Activated naive CD4-positive, alpha-beta T cell treated with anti-CD3 and anti-CD28 coated beads, Interleukin-2, amount 50 U/mL, for 16 hours (primary cell): ENCODE data around the gene EMX1.

Experiments used
- DNase-seq: peaks from one replicate; pipeline ENCODE4 v3.0.0-alpha.2; 2020

The EMX1 gene

DNA sequence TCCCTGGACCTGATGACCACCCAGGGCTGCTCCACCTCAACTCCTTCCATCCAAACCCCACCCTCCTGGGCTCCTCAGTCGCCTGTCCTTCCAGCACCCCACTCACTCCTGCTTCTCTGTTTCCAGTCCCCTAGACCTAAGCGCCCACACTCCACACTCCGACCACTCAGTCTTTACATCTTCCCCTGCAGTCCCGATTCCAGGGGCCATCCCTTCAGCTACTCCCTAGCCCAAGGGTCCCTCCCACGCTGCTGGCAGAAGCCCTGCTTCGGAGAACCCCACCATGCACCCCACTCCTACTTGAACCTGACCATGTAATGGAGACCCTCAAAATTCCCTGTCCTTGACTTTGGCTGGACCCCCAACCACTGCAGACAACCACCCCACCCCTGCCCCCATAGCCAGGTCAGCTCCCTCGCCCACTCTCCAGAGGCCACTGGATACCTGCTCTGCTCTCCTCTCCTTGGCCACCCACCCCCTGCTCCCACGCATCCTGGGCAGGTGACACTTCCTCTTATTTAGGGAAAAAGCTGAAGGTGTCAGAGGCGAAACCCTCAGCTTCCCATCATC is 28.2 kb downstream of the EMX1 start:
- DNase-seq: no peak

- DNase-seq: no peak
Observed at GRCh38 chr2:72946466-72946865, 29.1 kb downstream of the EMX1 start.

GRCh38 chr2:72947952-72948830 is 30.9 kb downstream of the EMX1 start:
- no peak for DNase-seq

- DNase-seq: no peak
Observed at GRCh38 chr2:72949045-72949444, 31.7 kb downstream of the EMX1 start.

- no peak for DNase-seq
Observed at GRCh38 chr2:72949642-72950041, 32.3 kb downstream of the EMX1 start.

- DNase-seq: no peak
Observed at GRCh38 chr2:72950558-72951255, 33.4 kb downstream of the EMX1 start.

DNA sequence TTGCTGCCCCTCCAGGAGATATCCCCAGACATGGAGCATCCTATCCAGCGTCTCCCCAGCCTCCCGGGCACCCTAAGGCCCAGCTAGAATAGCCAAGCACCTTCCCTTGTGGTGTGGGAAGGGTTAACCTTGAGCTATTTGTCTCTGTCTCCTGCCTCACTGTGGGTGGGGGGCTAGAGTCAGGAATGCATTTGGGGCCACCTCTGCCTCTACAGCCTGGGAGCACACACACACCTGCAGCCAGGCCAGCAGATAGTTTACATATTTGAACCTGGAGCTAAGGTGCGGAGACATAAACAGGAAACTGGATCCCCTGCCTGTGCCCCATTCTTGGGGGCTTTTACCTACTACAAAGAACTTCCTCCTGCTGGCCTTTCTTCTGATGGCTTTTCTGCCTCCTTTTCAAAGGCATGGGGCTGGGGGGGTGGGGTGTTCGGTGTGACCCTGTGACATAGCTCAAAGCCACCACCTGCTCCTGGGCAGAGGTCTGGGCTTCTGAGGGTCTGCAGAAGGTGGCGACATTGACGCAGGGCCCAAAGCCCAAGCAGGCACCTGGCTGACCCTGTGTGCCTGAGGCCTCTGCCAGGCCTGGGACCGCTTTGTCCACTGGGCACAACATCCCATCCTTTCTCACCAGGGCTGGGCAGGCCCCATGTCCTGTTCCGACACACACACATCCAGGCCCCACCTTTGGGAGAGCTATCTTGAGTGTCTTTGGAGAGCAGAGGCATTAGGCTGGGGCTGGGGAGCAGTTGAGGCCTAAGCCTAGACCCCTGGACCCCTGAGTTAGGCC is 34.2 kb downstream of the EMX1 start:
- DNase-seq: no peak

GRCh38 chr2:72952110-72952823 is 34.9 kb downstream of the EMX1 start:
- DNase-seq: no peak

DNA sequence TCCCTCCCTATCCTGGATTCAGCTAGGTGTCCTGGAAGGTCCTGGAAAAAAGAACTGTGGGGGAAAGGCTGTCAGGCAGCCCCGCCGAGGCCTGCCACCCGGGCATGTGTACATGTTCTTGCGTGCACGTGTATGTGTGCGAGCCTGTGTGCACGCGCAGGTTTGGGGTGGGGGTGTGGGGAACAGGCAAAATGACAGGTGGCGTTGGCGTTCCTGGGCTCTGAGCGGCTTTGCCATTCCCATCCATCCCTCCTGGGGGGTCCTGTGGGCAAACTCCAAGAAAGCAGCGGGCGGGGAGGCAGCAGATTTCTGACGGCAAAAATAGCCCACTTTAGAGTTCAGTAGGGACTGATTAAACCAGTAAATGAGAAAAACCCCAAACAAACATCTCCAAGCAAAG is 35.6 kb downstream of the EMX1 start:
- no peak for DNase-seq

DNA sequence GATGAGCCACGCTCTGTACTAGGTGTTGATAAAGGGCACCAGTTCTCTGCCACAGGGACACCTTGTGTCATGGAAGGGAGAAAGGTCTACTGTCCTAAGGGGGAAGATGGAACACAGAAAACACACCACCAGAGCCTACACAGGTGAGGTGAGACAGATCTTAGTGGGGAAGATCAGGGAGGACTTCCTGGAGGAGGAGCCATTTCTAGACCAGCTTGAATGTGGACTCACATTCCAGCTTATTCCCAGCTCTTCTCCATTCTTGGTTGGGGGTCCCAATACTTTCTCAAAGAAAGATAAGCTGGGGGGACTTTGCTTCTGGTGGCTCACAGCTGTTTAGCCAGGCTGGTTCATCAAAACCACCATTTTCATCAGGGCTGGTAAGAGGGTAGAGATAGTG is 36.2 kb downstream of the EMX1 start:
- DNase-seq: no peak

- no peak for DNase-seq
Observed at GRCh38 chr2:72953976-72954375, 36.7 kb downstream of the EMX1 start.

- DNase-seq: no peak
Observed at GRCh38 chr2:72954376-72955227, 37.3 kb downstream of the EMX1 start.

DNA sequence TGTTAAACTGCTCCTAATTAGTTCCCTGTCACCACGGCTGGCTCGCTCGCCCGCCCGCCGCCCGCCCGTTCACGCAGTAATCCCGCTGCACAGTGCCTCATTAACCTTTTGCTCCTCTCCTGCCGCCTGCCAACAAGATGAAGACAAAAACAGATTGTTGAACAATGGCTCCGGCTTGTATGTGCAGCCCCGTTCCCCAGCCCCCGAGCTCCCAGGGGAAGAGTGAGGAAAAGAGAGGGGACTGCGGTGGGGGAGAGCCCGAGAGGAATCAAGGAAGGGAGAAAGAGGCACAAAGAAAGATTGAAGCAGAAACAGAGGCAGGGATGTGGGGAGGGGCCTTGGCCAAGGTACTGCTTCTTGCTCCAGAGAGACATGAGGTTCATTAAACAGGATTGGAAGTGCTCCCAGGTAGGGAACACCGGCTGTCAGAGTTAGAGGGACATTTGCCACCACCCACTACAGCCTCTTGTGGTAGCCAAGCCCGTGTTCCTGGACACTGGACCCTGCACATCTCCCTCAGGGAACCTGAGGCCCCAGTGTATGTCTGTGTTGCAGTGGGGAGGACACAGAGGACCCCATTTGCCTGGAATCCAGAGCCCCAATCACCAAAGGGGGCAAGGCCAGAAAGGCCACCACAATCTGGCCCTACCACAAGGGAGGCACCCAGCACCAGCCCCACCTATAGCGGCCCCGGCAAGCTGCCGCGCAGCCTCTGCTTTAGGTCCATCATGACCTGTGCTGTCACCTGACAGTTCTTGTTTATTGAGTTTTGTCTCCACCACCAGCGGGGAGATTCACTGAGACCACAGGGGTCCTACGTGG is 38.1 kb downstream of the EMX1 start:
- DNase-seq: no peak

DNA sequence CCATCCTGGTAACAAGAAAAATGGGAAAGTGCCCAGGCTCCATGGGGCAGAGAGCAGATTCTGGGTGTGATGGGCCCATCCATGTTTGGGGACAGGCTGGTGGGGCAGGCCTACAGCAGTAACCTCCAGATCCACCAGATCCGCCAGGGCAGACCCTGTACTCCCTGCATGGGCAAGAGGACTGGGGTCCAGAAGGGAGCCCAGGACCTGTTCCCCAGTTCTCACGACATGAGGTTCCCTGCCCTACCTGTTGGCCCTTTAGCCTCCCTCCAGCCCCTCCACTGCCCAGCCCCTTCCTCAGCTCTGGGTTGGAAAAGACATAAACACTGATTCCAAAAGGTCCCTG is 38.7 kb downstream of the EMX1 start:
- DNase-seq: no peak

DNA sequence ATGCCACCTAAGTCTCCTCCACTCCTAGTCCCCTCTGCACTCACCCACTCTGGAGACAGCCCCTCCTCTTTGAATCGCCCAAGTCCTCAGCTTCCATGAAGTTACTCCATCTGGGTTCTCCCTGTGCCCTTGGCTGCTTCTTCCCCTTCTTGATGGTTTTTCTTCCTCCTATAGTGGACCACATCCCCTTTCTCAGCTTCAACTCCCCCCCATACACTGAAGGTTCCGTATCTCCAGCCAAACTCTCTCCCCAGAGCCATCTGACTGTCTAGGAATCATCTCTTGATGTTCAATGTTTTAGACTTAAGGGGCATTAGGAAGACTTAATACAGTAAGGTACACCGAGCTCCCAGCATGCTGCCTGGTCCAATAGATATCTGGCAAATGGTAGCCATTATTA is 39.6 kb downstream of the EMX1 start:
- DNase-seq: no peak

- no peak for DNase-seq
Observed at GRCh38 chr2:72958542-72959385, 41.4 kb downstream of the EMX1 start.

DNA sequence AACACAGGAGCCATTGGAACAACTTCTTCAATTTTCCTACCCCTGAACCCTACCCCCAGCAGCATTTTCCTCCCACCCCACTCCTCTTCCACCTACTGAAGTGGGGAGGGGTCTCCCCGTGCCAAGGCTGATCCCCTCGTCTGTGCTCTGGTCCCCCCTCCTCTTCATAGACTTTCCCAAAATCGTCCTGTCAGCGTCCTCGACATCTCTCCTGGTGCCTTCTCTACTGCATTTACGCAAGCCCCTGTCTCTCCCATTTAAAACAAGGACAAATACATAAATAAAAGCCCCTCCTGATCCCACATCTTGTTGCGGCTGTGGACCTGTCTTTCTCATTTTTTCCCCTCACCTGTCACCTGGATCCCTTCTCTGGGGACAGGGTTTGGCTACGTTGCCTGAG is 42.2 kb downstream of the EMX1 start:
- no peak for DNase-seq

GRCh38 chr2:72959995-72960981 is 43.0 kb downstream of the EMX1 start:
- DNase-seq: no peak
